Subcutaneous adipose tissue (tissue), 4 donors: ENCODE data around the gene SLC15A3. TPM values are rescaled to one million over a fixed set of nuclear protein-coding genes. Genes with fewer than 3 reads are reported as not detected.

ENCODE experiments used
- CTCF ChIP-seq: fragments of 450-650 bp; IDR thresholded peaks from one replicate; pipeline ENCODE4 v1.5.1; 2016; ENCODE audit warnings: low read depth, mild to moderate bottlenecking, control low read depth, antibody characterized with exemption, moderate library complexity
- total RNA-seq, 4 donors: library from RNA; depleted of rRNA; stranded (reverse); fragments of >200 nt; gene quantifications; one replicate each; pipeline ENCODE4 v1.1.0, GENCODE V29; 2016

Gene SLC15A3
- total RNA-seq, 4 donors from 2014 or later: 13.5 to 57.6 (median 24.2) TPM

- TF ChIP-seq CTCF: no peak
Observed at GRCh38 chr11:60952742-60953170, 780 bp upstream of the SLC15A3 start.

- TF ChIP-seq CTCF: no peak
Observed at GRCh38 chr11:60951606-60951903, 421 bp downstream of the SLC15A3 start.

GRCh38 chr11:60950933-60951605, 907 bp downstream of the SLC15A3 start:
- TF ChIP-seq CTCF: no peak

GRCh38 chr11:60950024-60950423, 2.0 kb downstream of the SLC15A3 start:
- TF ChIP-seq CTCF: no peak

GRCh38 chr11:60948250-60948649, 3.7 kb downstream of the SLC15A3 start:
- TF ChIP-seq CTCF: no peak

- no peak for TF ChIP-seq CTCF
Observed at GRCh38 chr11:60947700-60948099, 4.3 kb downstream of the SLC15A3 start.

GRCh38 chr11:60946601-60947264, 5.2 kb downstream of the SLC15A3 start:
- no peak for TF ChIP-seq CTCF
